Esophagus muscularis mucosa (tissue), 4 donors: ENCODE data around the gene SEL1L3.

Experiments used
- CTCF ChIP-seq, 3 experiments: fragments of 200-600 bp in 2 of 3; fragments of 450-650 bp in 1 of 3; sonication (generic) in 2 of 3; IDR thresholded peaks; one replicate each; pipeline ENCODE4 v1.5.1; 2017 to 2019; ENCODE audit warnings: antibody characterized with exemption in 3 of 3, mild to moderate bottlenecking in 2 of 3, moderate library complexity in 1 of 3
- EP300 ChIP-seq: sonication (generic); formaldehyde crosslinking; IDR thresholded peaks from one replicate; pipeline ENCODE4 v1.6.1; 2017; ENCODE audit warnings: antibody characterized with exemption
- POLR2A ChIP-seq: fragments of 450-650 bp; IDR thresholded peaks from one replicate; pipeline ENCODE4 v1.6.1; 2017; ENCODE audit warnings: antibody characterized with exemption, moderate library complexity, mild to moderate bottlenecking, low read depth
- POLR2AphosphoS5 ChIP-seq, 2 donors: sonication (generic); formaldehyde crosslinking; IDR thresholded peaks; one replicate each; pipeline ENCODE4 v1.6.1; 2017; ENCODE audit warnings: antibody characterized with exemption in 2 of 2

GRCh38 chr4:25790024-25790423 is 72.8 kb downstream of the SEL1L3 start:
- TF ChIP-seq CTCF (IDR thresholded peaks at IDR 0.05) (no peak), EP300 (no peak), POLR2AphosphoS5 (IDR thresholded peaks at IDR 0.05) (no peak), POLR2A (no peak)
